Neural cell (in vitro differentiated cells): Measurements from ENCODE around the gene XIRP2. TPM values are rescaled to one million over a fixed set of nuclear protein-coding genes. Genes with fewer than 3 reads are reported as not detected.

Source experiments
- H2AFZ ChIP-seq: fragments of 200-600, 300-800 bp; sonication (generic), shearing (Covaris generic); 2 replicates; pipeline ENCODE4 v1.6.0; 2014; ENCODE audit warnings: low read depth, mild to moderate bottlenecking, antibody characterized with exemption, low read length, moderate library complexity
- H3F3A ChIP-seq: fragments of 200-600 bp; shearing (Covaris generic); 2 replicates; pipeline ENCODE4 v1.6.1; 2016; ENCODE audit warnings: mild to moderate bottlenecking, moderate library complexity, mixed read lengths, antibody characterized with exemption, low read length; ENCODE audit not compliant: insufficient read depth, poor library complexity, severe bottlenecking
- H3K27ac ChIP-seq: fragments of 200-600, 300-800 bp; sonication (generic), shearing (Covaris generic); 2 replicates; pipeline ENCODE4 v1.5.1; 2014; ENCODE audit warnings: mild to moderate bottlenecking, low read length, moderate library complexity
- H3K27me3 ChIP-seq: fragments of 300-800, 200-600 bp; sonication (generic), shearing (Covaris generic); 2 replicates; pipeline ENCODE4 v1.6.0; 2014; ENCODE audit warnings: mild to moderate bottlenecking, low read depth, low read length, moderate library complexity; ENCODE audit not compliant: insufficient read depth
- H3K36me3 ChIP-seq: fragments of 300-800, 200-600 bp; sonication (generic), shearing (Covaris generic); 2 replicates; pipeline ENCODE4 v1.5.1; 2014; ENCODE audit warnings: mild to moderate bottlenecking, antibody characterized with exemption, low read length, moderate library complexity; ENCODE audit not compliant: insufficient read depth
- H3K4me2 ChIP-seq: fragments of 300-800, 200-600 bp; sonication (generic), shearing (Covaris generic); 2 replicates; pipeline ENCODE4 v1.6.0; 2014; ENCODE audit warnings: mild to moderate bottlenecking, low read length
- H3K4me3 ChIP-seq: fragments of 300-800, 200-600 bp; sonication (generic), shearing (Covaris generic); 2 replicates; pipeline ENCODE4 v1.5.1; 2014; ENCODE audit warnings: mild to moderate bottlenecking, low read length, moderate library complexity
- H3K79me2 ChIP-seq: fragments of 200-600 bp; shearing (Covaris generic); replicated peaks from 2 replicates; pipeline ENCODE4 v1.6.0; 2014; ENCODE audit warnings: mild to moderate bottlenecking, low read length, moderate library complexity; ENCODE audit not compliant: insufficient read depth
- H3K9ac ChIP-seq: fragments of 300-800, 200-600 bp; sonication (generic), shearing (Covaris generic); 2 replicates; pipeline ENCODE4 v1.6.1; 2016; ENCODE audit warnings: mild to moderate bottlenecking, low read length, mixed read lengths
- H3K9me2 ChIP-seq: fragments of 200-600 bp; shearing (Covaris generic); 2 replicates; pipeline ENCODE4 v1.6.1; 2016; ENCODE audit warnings: mild to moderate bottlenecking, low read length, mixed read lengths; ENCODE audit not compliant: insufficient read depth
- H3K9me3 ChIP-seq: fragments of 200-600, 300-800 bp; sonication (generic), shearing (Covaris generic); 2 replicates; pipeline ENCODE4 v1.6.1; 2016; ENCODE audit warnings: mild to moderate bottlenecking, mixed run types, low read length, moderate library complexity, mixed read lengths
- H4K20me1 ChIP-seq: fragments of 200-600 bp; shearing (Covaris generic); 2 replicates; pipeline ENCODE4 v1.6.1; 2016; ENCODE audit warnings: mild to moderate bottlenecking, mixed run types; ENCODE audit not compliant: insufficient read depth
- EP300 ChIP-seq: fragments of 450-650 bp; conservative IDR thresholded peaks from 2 replicates; pipeline ENCODE4 v1.6.1; 2014; ENCODE audit warnings: antibody characterized with exemption, mild to moderate bottlenecking, moderate library complexity; ENCODE audit not compliant: poor library complexity, severe bottlenecking
- EZH2 ChIP-seq: fragments of 200-600, 300-800 bp; shearing (Covaris generic), sonication (generic); IDR thresholded peaks from 2 replicates; pipeline ENCODE4 v1.6.1; 2014; ENCODE audit warnings: antibody characterized with exemption, low read length, borderline replicate concordance, mild to moderate bottlenecking; ENCODE audit not compliant: insufficient read depth, poor library complexity, severe bottlenecking
- MXI1 ChIP-seq: fragments of 450-650 bp; conservative IDR thresholded peaks from 2 replicates; pipeline ENCODE4 v1.6.1; 2014; ENCODE audit warnings: antibody characterized with exemption, mild to moderate bottlenecking; ENCODE audit not compliant: poor library complexity, severe bottlenecking
- POLR2AphosphoS5 ChIP-seq: IDR thresholded peaks from 2 replicates; pipeline ENCODE4 v1.6.1; 2012
- RAD21 ChIP-seq: fragments of 450-650 bp; conservative IDR thresholded peaks from 2 replicates; pipeline ENCODE4 v1.6.1; 2014; ENCODE audit warnings: antibody characterized with exemption, mild to moderate bottlenecking, moderate library complexity
- SMC3 ChIP-seq: fragments of 450-650 bp; conservative IDR thresholded peaks from 2 replicates; pipeline ENCODE4 v1.6.1; 2014; ENCODE audit warnings: antibody characterized with exemption, mild to moderate bottlenecking, moderate library complexity; ENCODE audit not compliant: poor library complexity
- TAF1 ChIP-seq: IDR thresholded peaks from 2 replicates; pipeline ENCODE4 v1.6.1; 2012; ENCODE audit warnings: low read depth
- polyA plus RNA-seq: library from polyadenylated mRNA; depleted of rRNA; stranded (reverse); fragments of >200 nt; gene quantifications from 2 replicates; pipeline ENCODE4 v1.2.3, GENCODE V29; 2014
- TF ChIP-seq, protein P1 (sequence below): IDR thresholded peaks from 2 replicates; pipeline ENCODE4 v1.6.1; 2012; ENCODE audit warnings: borderline replicate concordance
- TF ChIP-seq, protein P2 (sequence below): fragments of 450-650 bp; IDR thresholded peaks from 2 replicates; pipeline ENCODE4 v1.5.1; 2014; ENCODE audit warnings: antibody characterized with exemption, mild to moderate bottlenecking, moderate library complexity; ENCODE audit not compliant: poor library complexity, severe bottlenecking

XIRP2 gene
- polyA plus RNA-seq, 1 donor from 2014 or later = not detected

GRCh38 chr2:167114018-167114417 lies 225.7 kb downstream of the XIRP2 start:
- Histone ChIP-seq H3K4me3 (no peak overlapping the region), H3K9ac (no peak overlapping the region), H3K4me2 (no peak overlapping the region), H2AFZ (no peak overlapping the region), H3K9me2 (no peaks in the 10 kb centered on the region), H3F3A (no peaks in the 10 kb centered on the region), H3K36me3 (no peaks in the 10 kb centered on the region), H3K27me3 (no peaks in the 10 kb centered on the region), H3K27ac (no peak overlapping the region), H4K20me1 (no peaks in the 10 kb centered on the region), H3K79me2 (no peaks in the 10 kb centered on the region), H3K9me3 (no peaks in the 10 kb centered on the region)
- TF ChIP-seq MXI1 = no peak
- TF ChIP-seq SMC3 = no peak
- no peak for TF ChIP-seq EZH2
- TF ChIP-seq POLR2AphosphoS5 = no peak
- no peak for TF ChIP-seq TAF1
- no peak for TF ChIP-seq RAD21
- TF ChIP-seq, protein P1, sequence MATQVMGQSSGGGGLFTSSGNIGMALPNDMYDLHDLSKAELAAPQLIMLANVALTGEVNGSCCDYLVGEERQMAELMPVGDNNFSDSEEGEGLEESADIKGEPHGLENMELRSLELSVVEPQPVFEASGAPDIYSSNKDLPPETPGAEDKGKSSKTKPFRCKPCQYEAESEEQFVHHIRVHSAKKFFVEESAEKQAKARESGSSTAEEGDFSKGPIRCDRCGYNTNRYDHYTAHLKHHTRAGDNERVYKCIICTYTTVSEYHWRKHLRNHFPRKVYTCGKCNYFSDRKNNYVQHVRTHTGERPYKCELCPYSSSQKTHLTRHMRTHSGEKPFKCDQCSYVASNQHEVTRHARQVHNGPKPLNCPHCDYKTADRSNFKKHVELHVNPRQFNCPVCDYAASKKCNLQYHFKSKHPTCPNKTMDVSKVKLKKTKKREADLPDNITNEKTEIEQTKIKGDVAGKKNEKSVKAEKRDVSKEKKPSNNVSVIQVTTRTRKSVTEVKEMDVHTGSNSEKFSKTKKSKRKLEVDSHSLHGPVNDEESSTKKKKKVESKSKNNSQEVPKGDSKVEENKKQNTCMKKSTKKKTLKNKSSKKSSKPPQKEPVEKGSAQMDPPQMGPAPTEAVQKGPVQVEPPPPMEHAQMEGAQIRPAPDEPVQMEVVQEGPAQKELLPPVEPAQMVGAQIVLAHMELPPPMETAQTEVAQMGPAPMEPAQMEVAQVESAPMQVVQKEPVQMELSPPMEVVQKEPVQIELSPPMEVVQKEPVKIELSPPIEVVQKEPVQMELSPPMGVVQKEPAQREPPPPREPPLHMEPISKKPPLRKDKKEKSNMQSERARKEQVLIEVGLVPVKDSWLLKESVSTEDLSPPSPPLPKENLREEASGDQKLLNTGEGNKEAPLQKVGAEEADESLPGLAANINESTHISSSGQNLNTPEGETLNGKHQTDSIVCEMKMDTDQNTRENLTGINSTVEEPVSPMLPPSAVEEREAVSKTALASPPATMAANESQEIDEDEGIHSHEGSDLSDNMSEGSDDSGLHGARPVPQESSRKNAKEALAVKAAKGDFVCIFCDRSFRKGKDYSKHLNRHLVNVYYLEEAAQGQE = no peak
- TF ChIP-seq EP300 = no peak
- TF ChIP-seq, protein P2, sequence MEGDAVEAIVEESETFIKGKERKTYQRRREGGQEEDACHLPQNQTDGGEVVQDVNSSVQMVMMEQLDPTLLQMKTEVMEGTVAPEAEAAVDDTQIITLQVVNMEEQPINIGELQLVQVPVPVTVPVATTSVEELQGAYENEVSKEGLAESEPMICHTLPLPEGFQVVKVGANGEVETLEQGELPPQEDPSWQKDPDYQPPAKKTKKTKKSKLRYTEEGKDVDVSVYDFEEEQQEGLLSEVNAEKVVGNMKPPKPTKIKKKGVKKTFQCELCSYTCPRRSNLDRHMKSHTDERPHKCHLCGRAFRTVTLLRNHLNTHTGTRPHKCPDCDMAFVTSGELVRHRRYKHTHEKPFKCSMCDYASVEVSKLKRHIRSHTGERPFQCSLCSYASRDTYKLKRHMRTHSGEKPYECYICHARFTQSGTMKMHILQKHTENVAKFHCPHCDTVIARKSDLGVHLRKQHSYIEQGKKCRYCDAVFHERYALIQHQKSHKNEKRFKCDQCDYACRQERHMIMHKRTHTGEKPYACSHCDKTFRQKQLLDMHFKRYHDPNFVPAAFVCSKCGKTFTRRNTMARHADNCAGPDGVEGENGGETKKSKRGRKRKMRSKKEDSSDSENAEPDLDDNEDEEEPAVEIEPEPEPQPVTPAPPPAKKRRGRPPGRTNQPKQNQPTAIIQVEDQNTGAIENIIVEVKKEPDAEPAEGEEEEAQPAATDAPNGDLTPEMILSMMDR = no peak

DNA sequence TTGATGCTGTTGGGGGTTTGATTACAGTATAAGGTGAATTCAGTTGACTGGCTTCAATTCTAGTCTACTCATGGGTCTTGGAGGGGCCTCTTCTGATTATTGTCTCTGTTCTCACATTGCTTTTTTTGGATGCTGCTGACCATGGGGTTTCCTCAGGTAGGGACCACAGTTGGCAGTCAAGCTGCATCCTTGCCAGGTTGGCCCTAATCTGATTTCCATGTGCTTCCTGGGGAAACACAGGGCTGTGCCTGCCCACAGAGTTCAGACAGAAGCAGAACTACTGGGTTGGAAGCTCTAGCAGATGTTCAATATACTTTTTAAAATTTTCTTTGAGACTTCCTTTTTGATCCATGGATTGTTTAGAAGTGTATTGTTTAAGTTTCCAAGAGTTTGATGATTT lies 227.3 kb downstream of the XIRP2 start:
- Histone ChIP-seq H3K9ac (no peak overlapping the region), H3F3A (no peaks in the 10 kb centered on the region), H3K4me3 (no peak overlapping the region), H3K36me3 (no peaks in the 10 kb centered on the region), H3K4me2 (no peak overlapping the region), H2AFZ (no peak overlapping the region), H3K27ac (no peak overlapping the region), H3K27me3 (no peaks in the 10 kb centered on the region), H3K9me2 (no peaks in the 10 kb centered on the region), H3K79me2 (no peaks in the 10 kb centered on the region), H4K20me1 (no peaks in the 10 kb centered on the region), H3K9me3 (no peaks in the 10 kb centered on the region)
- TF ChIP-seq, protein P2 = no peak
- TF ChIP-seq POLR2AphosphoS5 = no peak
- no peak for TF ChIP-seq SMC3
- TF ChIP-seq, protein P1 = no peak
- no peak for TF ChIP-seq EP300
- TF ChIP-seq TAF1 = no peak
- no peak for TF ChIP-seq RAD21
- no peak for TF ChIP-seq EZH2
- no peak for TF ChIP-seq MXI1
